ENCODE results near the gene PTPN4. TPM values are rescaled to one million over a fixed set of nuclear protein-coding genes. Genes with fewer than 3 reads are reported as not detected.

Gene PTPN4
- total RNA-seq, 4 donors from 2014 or later, result 9.6 to 30.1 (median 18.4) TPM

GRCh38 chr2:119771331-119771730, 11.6 kb downstream of the PTPN4 start:
- intact Hi-C loops (cut with DNase I), result no loop called here
- TF ChIP-seq POLR2A (IDR thresholded peaks at IDR 0.05) (no peak), CTCF (IDR thresholded peaks at IDR 0.05) (no peak)
- Histone ChIP-seq H3K36me3 (no peaks in the 10 kb centered on the region), H3K4me1 (no peaks in the 10 kb centered on the region), H3K4me3 (no peak overlapping the region), H3K27ac (no peak overlapping the region), H3K27me3 (no peaks in the 10 kb centered on the region), H3K9me3 (no peaks in the 10 kb centered on the region)
- no peak for DNase-seq
- 84 to 94% methylated on average over 2 of the region's 2 CpGs for WGBS, 2 donors

- Histone ChIP-seq H3K27me3 (no peaks in the 10 kb centered on the region), H3K9me3 (no peaks in the 10 kb centered on the region), H3K4me3 (no peak overlapping the region), H3K36me3 (no peaks in the 10 kb centered on the region), H3K27ac (no peak overlapping the region), H3K4me1 (no peaks in the 10 kb centered on the region)
- 48 to 57% methylated on average over 2 of the region's 2 CpGs for WGBS, 2 donors
- DNase-seq, result no peak
- intact Hi-C loops (cut with DNase I), result no loop called here
- TF ChIP-seq POLR2A (IDR thresholded peaks at IDR 0.05) (no peak), CTCF (IDR thresholded peaks at IDR 0.05) (no peak)
These were observed 12.4 kb downstream of the PTPN4 start for GRCh38 chr2:119772128-119772527.

GRCh38 chr2:119772767-119773166, 13.0 kb downstream of the PTPN4 start:
- Histone ChIP-seq H3K4me1 (no peaks in the 10 kb centered on the region), H3K4me3 (no peak overlapping the region), H3K9me3 (no peaks in the 10 kb centered on the region), H3K27ac (no peak overlapping the region), H3K27me3 (no peaks in the 10 kb centered on the region), H3K36me3 (no peaks in the 10 kb centered on the region)
- TF ChIP-seq CTCF (IDR thresholded peaks at IDR 0.05) (no peak), POLR2A (IDR thresholded peaks at IDR 0.05) (no peak)
- WGBS, 2 donors, result 89 to 100% methylated on average over 4 of the region's 4 CpGs
- intact Hi-C loops (cut with DNase I), result no loop called here
- DNase-seq, result no peak

GRCh38 chr2:119774026-119774425, 14.3 kb downstream of the PTPN4 start:
- TF ChIP-seq CTCF (IDR thresholded peaks at IDR 0.05) (no peak), POLR2A (IDR thresholded peaks at IDR 0.05) (no peak)
- no peaks in the 10 kb centered on the region for H3K4me1 ChIP-seq
- no peaks in the 10 kb centered on the region for H3K27me3 ChIP-seq
- no peak for DNase-seq
- intact Hi-C loops (cut with DNase I), result no loop called here
- H3K36me3 ChIP-seq, result no peaks in the 10 kb centered on the region
- no peaks in the 10 kb centered on the region for H3K9me3 ChIP-seq
- H3K4me3 ChIP-seq, result no peak overlapping the region
- H3K27ac ChIP-seq, result no peak overlapping the region

- 94 to 99% methylated on average over 6 of the region's 6 CpGs for WGBS, 2 donors
- intact Hi-C loops (cut with DNase I), result no loop called here
- DNase-seq, result no peak
- H3K9me3 ChIP-seq, result no peaks in the 10 kb centered on the region
- H3K27ac ChIP-seq, result no peak overlapping the region
- no peaks in the 10 kb centered on the region for H3K36me3 ChIP-seq
- no peaks in the 10 kb centered on the region for H3K27me3 ChIP-seq
- TF ChIP-seq POLR2A (IDR thresholded peaks at IDR 0.05) (no peak), CTCF (IDR thresholded peaks at IDR 0.05) (no peak)
- H3K4me1 ChIP-seq, result no peaks in the 10 kb centered on the region
- H3K4me3 ChIP-seq, result no peak overlapping the region
These were observed 15.4 kb downstream of the PTPN4 start for GRCh38 chr2:119775102-119775501.

Measured in esophagus squamous epithelium (tissue), 5 donors.